NOMO-1 treated with DMSO at 0.1 percent for 48 hours (cell line): ENCODE results near the gene PODN.

Experiments
- DNase-seq: peaks from one replicate; lab custom pipeline; 2025; ENCODE audit not compliant: unreplicated experiment; lab: John Stamatoyannopoulos, UW

Gene PODN

DNA sequence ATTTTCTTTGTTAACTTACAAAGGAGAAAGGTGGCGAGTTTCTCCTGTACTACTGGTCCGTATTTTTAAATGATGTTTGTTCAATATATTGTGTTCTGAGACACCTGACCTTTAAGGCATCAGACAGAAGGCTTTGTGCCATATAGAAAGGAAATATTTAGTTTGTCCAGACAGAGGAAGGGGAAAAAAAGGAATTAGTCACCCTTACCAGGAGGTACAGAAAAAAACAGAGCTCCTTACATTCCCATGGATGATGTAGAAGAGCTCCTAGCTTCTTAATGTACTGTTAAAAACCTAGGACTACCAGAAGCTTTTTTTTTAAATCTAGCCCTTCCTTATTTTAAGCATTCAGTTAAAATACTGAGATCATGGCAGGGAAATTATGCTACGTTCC is 12.4 kb upstream of the PODN start:
- DNase-seq: no peak

DNA sequence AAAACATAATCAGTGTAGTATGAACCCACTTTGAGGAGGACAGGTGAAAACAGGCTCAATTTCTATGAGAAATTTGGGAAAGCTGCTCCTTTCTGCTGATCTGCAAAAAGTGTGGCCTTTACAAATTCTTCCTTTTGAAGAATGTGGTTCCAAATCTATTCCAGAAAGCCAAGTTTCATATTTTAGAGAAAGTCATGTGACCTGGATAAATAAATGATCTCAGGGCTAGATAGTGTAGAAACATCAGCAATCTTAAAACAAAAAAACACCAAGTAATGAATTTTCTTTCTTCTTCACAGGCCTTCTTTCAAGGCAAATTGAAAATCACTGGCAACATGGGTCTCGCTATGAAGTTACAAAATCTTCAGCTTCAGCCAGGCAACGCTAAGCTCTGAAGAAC is 11.7 kb upstream of the PODN start:
- no peak for DNase-seq

- no peak for DNase-seq
Measured at GRCh38 chr1:53051676-53052075, 10.3 kb upstream of the PODN start.

GRCh38 chr1:53057127-53057526 is 4.9 kb upstream of the PODN start:
- DNase-seq: no peak

DNA sequence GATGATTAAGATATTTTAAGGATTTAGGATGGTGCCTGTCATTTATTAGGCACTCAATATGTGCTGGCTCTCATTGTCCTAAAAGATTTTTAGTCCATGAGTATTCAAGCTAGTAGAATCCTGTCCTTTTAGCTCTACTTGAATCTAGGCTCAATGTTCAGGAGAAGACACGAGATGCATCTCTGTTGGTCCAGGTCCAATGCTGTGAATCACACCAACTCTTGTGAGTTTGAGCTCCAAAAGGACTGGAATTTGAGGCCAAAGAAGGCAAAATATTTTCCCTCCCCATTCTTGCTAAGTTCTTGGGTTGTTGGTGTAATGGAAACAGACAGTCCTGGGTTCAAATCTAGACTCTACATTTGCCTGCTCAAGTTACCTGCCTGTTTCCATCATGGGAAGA is 1.4 kb upstream of the PODN start:
- DNase-seq: no peak

- no peak for DNase-seq
Measured at GRCh38 chr1:53061123-53061858, 722 bp upstream of the PODN start.

- no peak for DNase-seq
Measured at GRCh38 chr1:53062708-53063591, 937 bp downstream of the PODN start.

- DNase-seq: no peak
Measured at GRCh38 chr1:53063744-53064515, 1.9 kb downstream of the PODN start.

- DNase-seq: no peak
Measured at GRCh38 chr1:53065391-53065790, 3.4 kb downstream of the PODN start.

- DNase-seq: no peak
Measured at GRCh38 chr1:53066488-53066887, 4.5 kb downstream of the PODN start.

- DNase-seq: no peak
Measured at GRCh38 chr1:53066891-53067738, 5.1 kb downstream of the PODN start.

- DNase-seq: no peak
Measured at GRCh38 chr1:53067886-53068285, 5.9 kb downstream of the PODN start.

- no peak for DNase-seq
Measured at GRCh38 chr1:53068314-53069099, 6.5 kb downstream of the PODN start.

DNA sequence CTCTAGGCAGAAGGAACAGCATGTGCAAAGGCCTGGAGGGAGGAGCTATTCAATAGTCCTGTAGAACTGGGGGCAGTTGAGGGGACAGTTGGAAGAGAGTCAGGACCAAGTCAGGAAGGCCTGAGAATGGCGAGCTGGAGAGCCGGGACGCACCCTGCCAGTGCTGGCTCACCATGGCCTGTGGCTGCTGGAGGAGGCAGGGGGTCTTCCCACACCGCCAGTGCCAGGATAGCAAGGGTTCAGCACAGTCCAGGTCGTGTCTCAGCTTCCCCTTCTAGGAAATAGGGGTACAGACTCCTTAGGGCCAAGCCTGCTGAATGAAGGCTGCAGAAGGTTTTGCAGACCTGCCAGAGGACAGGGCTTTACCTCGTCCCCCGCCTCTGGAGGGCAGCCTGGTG is 7.3 kb downstream of the PODN start:
- DNase-seq: no peak

GRCh38 chr1:53069663-53070327 is 7.8 kb downstream of the PODN start:
- DNase-seq: no peak

- no peak for DNase-seq
Measured at GRCh38 chr1:53070621-53071020, 8.6 kb downstream of the PODN start.

GRCh38 chr1:53071167-53071865 is 9.3 kb downstream of the PODN start:
- DNase-seq: no peak

- DNase-seq: no peak
Measured at GRCh38 chr1:53071915-53072314, 9.9 kb downstream of the PODN start.

DNA sequence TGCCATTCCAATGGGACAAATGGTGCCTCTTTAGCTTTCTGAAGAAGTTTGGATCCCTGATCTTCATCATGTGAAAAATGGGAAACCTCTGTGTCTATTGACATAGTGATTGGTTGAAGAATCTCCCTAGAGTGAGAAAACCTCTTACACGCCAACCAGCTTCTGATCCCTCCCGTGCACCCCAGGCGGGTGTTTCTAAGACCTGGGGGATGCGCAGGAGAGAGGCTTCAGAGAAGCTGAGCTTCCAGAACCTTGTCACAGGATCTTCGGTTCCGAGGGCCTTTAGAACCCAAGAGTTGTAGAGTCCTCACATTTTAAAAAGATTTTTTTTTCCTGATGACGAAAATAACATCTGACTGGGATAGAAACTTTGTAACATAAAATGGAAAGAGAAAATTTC is 11.3 kb downstream of the PODN start:
- no peak for DNase-seq
